ENCODE data around the gene BBOF1. TPM values are rescaled to one million over a fixed set of nuclear protein-coding genes. Genes with fewer than 3 reads are reported as not detected.

BBOF1 gene
- total RNA-seq, 4 donors from 2014 or later = 4.1 to 7.5 (median 5.4) TPM

DNA sequence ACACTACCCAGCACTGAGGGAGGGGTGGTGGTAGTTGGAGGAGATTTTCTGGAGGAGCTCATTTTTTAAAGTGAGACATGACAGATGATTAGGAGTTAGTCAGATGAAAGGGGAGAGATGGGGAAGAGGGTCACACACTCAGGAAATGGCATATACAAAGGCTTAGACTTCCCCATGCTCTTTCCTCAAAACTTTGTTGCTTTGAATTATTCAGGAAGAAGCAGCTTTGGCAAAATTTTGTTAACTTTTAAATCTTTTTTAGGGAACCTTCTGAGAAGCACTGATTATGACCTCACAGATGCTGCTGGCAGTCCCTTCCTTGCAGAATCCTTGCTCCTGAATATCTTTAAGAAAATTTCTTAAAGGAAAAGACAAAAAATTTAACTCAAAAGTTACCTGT lies 45.3 kb downstream of the BBOF1 start:
- in situ Hi-C loops (cut with MboI; ENCODE audit: low pct_ligation_motif_present in 1 of 4, low pct_unique_long_range_greater_than_20kb in 1 of 4, low sequenced_read_pairs in 3 of 4) = no loop called here
- no peak overlapping the region for H3K4me3 ChIP-seq
- H3K27ac ChIP-seq = no peak overlapping the region
- intact Hi-C loops (cut with DNase I; ENCODE audit: low total_unique reads) = no loop called here
- H3K9me3 ChIP-seq = no peaks in the 10 kb centered on the region
- H3K36me3 ChIP-seq = peaks cover 0 to 66% (median 19%) of the 10 kb centered on the region in 4 donors
- no peaks in the 10 kb centered on the region for H3K27me3 ChIP-seq
- H3K4me1 ChIP-seq = no peaks in the 10 kb centered on the region
- no peak for DNase-seq
- TF ChIP-seq POLR2A (IDR thresholded peaks at IDR 0.05) (no peak), CTCF (IDR thresholded peaks at IDR 0.05) (no peak), EP300 (IDR thresholded peaks at IDR 0.05; ENCODE audit: low read depth) (no peak), POLR2AphosphoS5 (IDR thresholded peaks at IDR 0.05) (no peak)

- intact Hi-C loops (cut with DNase I; ENCODE audit: low total_unique reads) (no loop called here), in situ Hi-C loops (cut with MboI; ENCODE audit: low pct_ligation_motif_present in 1 of 4, low pct_unique_long_range_greater_than_20kb in 1 of 4, low sequenced_read_pairs in 3 of 4) (no loop called here)
- Histone ChIP-seq H3K36me3 (peaks cover 0 to 63% (median 17%) of the 10 kb centered on the region in 4 donors), H3K27me3 (no peaks in the 10 kb centered on the region), H3K9me3 (no peaks in the 10 kb centered on the region), H3K27ac (no peak overlapping the region), H3K4me3 (no peak overlapping the region), H3K4me1 (no peaks in the 10 kb centered on the region)
- no peak for TF ChIP-seq POLR2AphosphoS5 (IDR thresholded peaks at IDR 0.05)
- no peak for TF ChIP-seq CTCF (IDR thresholded peaks at IDR 0.05)
- TF ChIP-seq EP300 (IDR thresholded peaks at IDR 0.05; ENCODE audit: low read depth) = no peak
- no peak for TF ChIP-seq POLR2A (IDR thresholded peaks at IDR 0.05)
- no peak for DNase-seq
- 73 to 91% methylated on average over 3 of the region's 3 CpGs for WGBS, 2 donors (ENCODE audit: low coverage in 1 of 2)
Measured at GRCh38 chr14:74064883-74065282, 45.7 kb downstream of the BBOF1 start.

- WGBS, 2 donors (ENCODE audit: low coverage in 1 of 2) = 80 to 87% methylated on average over 3 of the region's 3 CpGs
- DNase-seq = no peak
- TF ChIP-seq CTCF (IDR thresholded peaks at IDR 0.05) (no peak), POLR2AphosphoS5 (IDR thresholded peaks at IDR 0.05) (no peak), EP300 (IDR thresholded peaks at IDR 0.05; ENCODE audit: low read depth) (no peak), POLR2A (IDR thresholded peaks at IDR 0.05) (no peak)
- Histone ChIP-seq H3K36me3 (peaks cover 0 to 59% (median 14%) of the 10 kb centered on the region in 4 donors), H3K27me3 (no peaks in the 10 kb centered on the region), H3K4me3 (no peak overlapping the region), H3K4me1 (no peaks in the 10 kb centered on the region), H3K9me3 (no peaks in the 10 kb centered on the region), H3K27ac (no peak overlapping the region)
- in situ Hi-C loops (cut with MboI; ENCODE audit: low pct_ligation_motif_present in 1 of 4, low pct_unique_long_range_greater_than_20kb in 1 of 4, low sequenced_read_pairs in 3 of 4) (no loop called here), intact Hi-C loops (cut with DNase I; ENCODE audit: low total_unique reads) (no loop called here)
Measured at GRCh38 chr14:74065746-74066575, 46.8 kb downstream of the BBOF1 start.

GRCh38 chr14:74077401-74077800 lies 58.3 kb downstream of the BBOF1 start:
- peaks cover 0 to 2% (median under 1%) of the 10 kb centered on the region in 4 donors for H3K36me3 ChIP-seq
- peaks cover 0 to 3% (median 0%) of the 10 kb centered on the region in 4 donors for H3K4me1 ChIP-seq
- 96% methylated on average over 1 of the region's 1 CpG; no CpG with 5 or more reads in 1 of the 2 donors for WGBS, 2 donors (ENCODE audit: low coverage in 1 of 2)
- in situ Hi-C loops (cut with MboI; ENCODE audit: low pct_ligation_motif_present in 1 of 4, low pct_unique_long_range_greater_than_20kb in 1 of 4, low sequenced_read_pairs in 3 of 4) (no loop called here), intact Hi-C loops (cut with DNase I; ENCODE audit: low total_unique reads) (no loop called here)
- DNase-seq = no peak
- no peak overlapping the region for H3K4me3 ChIP-seq
- H3K27ac ChIP-seq = no peak overlapping the region
- no peaks in the 10 kb centered on the region for H3K9me3 ChIP-seq
- no peaks in the 10 kb centered on the region for H3K27me3 ChIP-seq
- TF ChIP-seq POLR2A (IDR thresholded peaks at IDR 0.05) (no peak), CTCF (IDR thresholded peaks at IDR 0.05) (no peak), POLR2AphosphoS5 (IDR thresholded peaks at IDR 0.05) (no peak), EP300 (IDR thresholded peaks at IDR 0.05; ENCODE audit: low read depth) (no peak)
